H1 (cell line): ENCODE data around the gene CX3CR1. TPM values are rescaled to one million over a fixed set of nuclear protein-coding genes. Genes with fewer than 3 reads are reported as not detected.
A peak's percentile ranks its signal among the peaks of the same experiment; 100 is the strongest.

Source experiments
- CTCF ChIA-PET: fragments of 300-600 bp; sonication (Branson Sonifier 250); formaldehyde crosslinking; loops from one replicate; lab custom pipeline; 2021; ENCODE audit not compliant: partially characterized antibody; lab: Charles Lee
- POLR2A ChIA-PET: fragments of 300-600 bp; sonication (Branson Sonifier 250); formaldehyde crosslinking; loops from one replicate; lab custom pipeline; 2021; ENCODE audit warnings: inconsistent platforms; ENCODE audit not compliant: partially characterized antibody; lab: Charles Lee
- DNase-seq, 2 experiments: peaks; one replicate each; pipeline versions ENCODE4 v3.0.0 to v3.0.0-alpha.2; 2010 to 2022; ENCODE audit warnings: low spot score in 2 of 2, low read depth in 1 of 2, mixed read lengths in 1 of 2
- FAIRE-seq: peaks from 2 replicates; lab custom pipeline; 2011; peaks lifted over from hg19 to GRCh38; lab: Jason Lieb, UNC
- H2AFZ ChIP-seq: 2 replicates; pipeline ENCODE4 v1.8.1; 2012; ENCODE audit warnings: low read length, inconsistent platforms
- H2AK5ac ChIP-seq: 2 replicates; pipeline ENCODE4 v1.6.1; 2013; ENCODE audit warnings: low read depth, low read length
- H2BK120ac ChIP-seq: replicated peaks from 2 replicates; pipeline ENCODE3; 2013; ENCODE audit warnings: low read depth, low read length, inconsistent platforms
- H2BK12ac ChIP-seq: 2 replicates; pipeline ENCODE4 v1.6.1; 2013; ENCODE audit warnings: low read depth, low read length
- H2BK15ac ChIP-seq: 2 replicates; pipeline ENCODE4 v1.6.1; 2013; ENCODE audit warnings: low read length
- H2BK20ac ChIP-seq: 2 replicates; pipeline ENCODE4 v1.6.1; 2013; ENCODE audit warnings: low read length
- H2BK5ac ChIP-seq: 2 replicates; pipeline ENCODE4 v1.6.1; 2013; ENCODE audit warnings: low read depth, low read length
- H3K14ac ChIP-seq: 2 replicates; pipeline ENCODE4 v1.6.1; 2013; ENCODE audit warnings: inconsistent platforms; ENCODE audit not compliant: insufficient read length
- H3K18ac ChIP-seq: 2 replicates; pipeline ENCODE4 v1.6.1; 2013; ENCODE audit warnings: low read length; ENCODE audit errors: extremely low read depth
- H3K23ac ChIP-seq: 2 replicates; pipeline ENCODE4 v1.6.1; 2013; ENCODE audit warnings: inconsistent platforms; ENCODE audit not compliant: insufficient read length
- H3K23me2 ChIP-seq: 2 replicates; pipeline ENCODE4 v1.6.1; 2013; ENCODE audit warnings: low read depth, low read length
- H3K27ac ChIP-seq: 2 replicates; pipeline ENCODE4 v1.6.1; 2011; ENCODE audit warnings: low read depth, low read length, inconsistent platforms
- H3K27me3 ChIP-seq, 4 experiments: replicated peaks in 1 of 4; 1 replicate in 1 of 4; 2 replicates in 3 of 4; pipeline versions ENCODE4 v1.6.1 to v1.8.1; 2011 to 2013; ENCODE audit warnings: low read length in 3 of 4, mild to moderate bottlenecking in 3 of 4, inconsistent platforms in 2 of 4, mixed read lengths in 2 of 4, moderate library complexity in 1 of 4; ENCODE audit not compliant: control insufficient read depth in 3 of 4, insufficient read depth in 3 of 4; ENCODE audit errors: extremely low read depth in 1 of 4
- H3K36me3 ChIP-seq, 4 experiments: 2 replicates each; pipeline versions ENCODE4 v1.6.1 to v1.8.1; 2011 to 2013; ENCODE audit warnings: mild to moderate bottlenecking in 4 of 4, low read length in 3 of 4, moderate library complexity in 2 of 4, control low read depth in 1 of 4, inconsistent platforms in 1 of 4; ENCODE audit not compliant: insufficient read depth in 4 of 4, control insufficient read depth in 2 of 4
- H3K4ac ChIP-seq: replicated peaks from 2 replicates; pipeline ENCODE3; 2013; ENCODE audit warnings: low read length, low read depth, mixed read lengths, inconsistent platforms; ENCODE audit not compliant: insufficient read length
- H3K4me1 ChIP-seq, 4 experiments: replicated peaks in 1 of 4; 1 replicate in 1 of 4; 2 replicates in 3 of 4; pipeline versions ENCODE4 v1.6.1 to v1.8.1; 2011 to 2013; ENCODE audit warnings: low read length in 3 of 4, inconsistent platforms in 2 of 4, mixed read lengths in 1 of 4; ENCODE audit not compliant: insufficient read depth in 4 of 4, control insufficient read depth in 3 of 4
- H3K4me2 ChIP-seq, 2 experiments: 2 replicates each; pipeline versions ENCODE4 v1.6.1 to v1.8.1; 2011 to 2013; ENCODE audit warnings: low read depth in 2 of 2, low read length in 2 of 2, control low read depth in 1 of 2, inconsistent platforms in 1 of 2, mild to moderate bottlenecking in 1 of 2; ENCODE audit not compliant: insufficient read depth in 1 of 2
- H3K4me3 ChIP-seq, 4 experiments: fragments of 200-600, 300-600 bp in 1 of 4; sonication (generic), shearing (Covaris generic), sonication (Bioruptor Twin) in 1 of 4; 2 replicates each; pipeline versions ENCODE4 v1.5.1 to v1.8.1; 2011 to 2016; ENCODE audit warnings: low read length in 4 of 4, low read depth in 3 of 4, control low read depth in 2 of 4, inconsistent platforms in 2 of 4, mild to moderate bottlenecking in 2 of 4, mixed read lengths in 1 of 4, moderate library complexity in 1 of 4; ENCODE audit not compliant: insufficient read depth in 2 of 4; ENCODE audit errors: extremely low read depth in 1 of 4
- H3K56ac ChIP-seq: replicated peaks from 2 replicates; pipeline ENCODE3; 2013; ENCODE audit warnings: low read depth, mild to moderate bottlenecking, mixed read lengths, low read length, inconsistent platforms; ENCODE audit not compliant: insufficient read length
- H3K79me1 ChIP-seq: 2 replicates; pipeline ENCODE4 v1.6.1; 2013; ENCODE audit warnings: low read depth, low read length, control low read depth
- H3K79me2 ChIP-seq, 2 experiments: 2 replicates each; pipeline versions ENCODE4 v1.6.1 to v1.8.1; 2012 to 2013; ENCODE audit warnings: low read length in 2 of 2, mild to moderate bottlenecking in 2 of 2, inconsistent platforms in 1 of 2; ENCODE audit not compliant: insufficient read depth in 2 of 2, control insufficient read depth in 1 of 2
- H3K9ac ChIP-seq, 4 experiments: replicated peaks in 1 of 4; 1 replicate in 1 of 4; 2 replicates in 3 of 4; pipeline versions ENCODE4 v1.6.1 to v1.8.1; 2011 to 2013; ENCODE audit warnings: low read depth in 3 of 4, low read length in 3 of 4, control low read depth in 2 of 4, mild to moderate bottlenecking in 2 of 4, moderate library complexity in 2 of 4, inconsistent platforms in 1 of 4; ENCODE audit errors: extremely low read depth in 1 of 4
- H3K9me3 ChIP-seq, 2 experiments: 2 replicates each; pipeline versions ENCODE4 v1.6.1 to v1.8.1; 2012 to 2013; ENCODE audit warnings: mild to moderate bottlenecking in 2 of 2, moderate library complexity in 2 of 2, control low read depth in 1 of 2, inconsistent platforms in 1 of 2, low read depth in 1 of 2, low read length in 1 of 2, mixed read lengths in 1 of 2; ENCODE audit not compliant: insufficient read depth in 2 of 2
- H4K20me1 ChIP-seq, 2 experiments: replicated peaks in 1 of 2; 2 replicates each; pipeline versions ENCODE3 to v1.8.1; 2011 to 2013; ENCODE audit warnings: inconsistent platforms in 2 of 2, low read length in 2 of 2, mild to moderate bottlenecking in 1 of 2; ENCODE audit not compliant: insufficient read depth in 2 of 2, control insufficient read depth in 1 of 2
- H4K5ac ChIP-seq: 2 replicates; pipeline ENCODE4 v1.6.1; 2013; ENCODE audit warnings: low read length, low read depth, mixed read lengths, inconsistent platforms; ENCODE audit not compliant: insufficient read length
- H4K8ac ChIP-seq: 2 replicates; pipeline ENCODE4 v1.8.0; 2013; ENCODE audit warnings: mild to moderate bottlenecking, moderate library complexity, low read length, inconsistent platforms; ENCODE audit not compliant: insufficient read depth; ENCODE audit errors: extremely low read depth
- H4K91ac ChIP-seq: replicated peaks from 2 replicates; pipeline ENCODE3; 2013; ENCODE audit warnings: low read length, mixed read lengths, inconsistent platforms; ENCODE audit not compliant: insufficient read length
- ASH2L ChIP-seq: fragments of 200-600, 300-600 bp; sonication (generic); IDR thresholded peaks from one replicate; pipeline ENCODE4 v1.7.1; 2017; ENCODE audit warnings: low read length
- CHD1 ChIP-seq: IDR thresholded peaks from 2 replicates; pipeline ENCODE4 v1.6.1; 2012; ENCODE audit warnings: low read depth, low read length, improper control_type of control experiment
- CTBP2 ChIP-seq: IDR thresholded peaks from 2 replicates; pipeline ENCODE4 v1.7.0; 2011; ENCODE audit warnings: borderline replicate concordance, mild to moderate bottlenecking, moderate library complexity, mixed read lengths, low read length; ENCODE audit not compliant: insufficient read depth, insufficient read length
- EP300 ChIP-seq, 2 experiments: IDR thresholded peaks; 1 replicate in 1 of 2; 2 replicates in 1 of 2; pipeline ENCODE4 v1.6.1; 2011 to 2012; ENCODE audit warnings: low read depth in 2 of 2, low read length in 2 of 2, mild to moderate bottlenecking in 2 of 2, borderline replicate concordance in 1 of 2, inconsistent platforms in 1 of 2, moderate library complexity in 1 of 2
- GTF2F1 ChIP-seq: IDR thresholded peaks from 2 replicates; pipeline ENCODE4 v1.6.1; 2012; ENCODE audit warnings: low read depth, low read length, improper control_type of control experiment, borderline replicate concordance
- KDM5A ChIP-seq: fragments of 200-600 bp; IDR thresholded peaks from 2 replicates; pipeline ENCODE4 v1.7.1; 2012; ENCODE audit warnings: mild to moderate bottlenecking, low read length, inconsistent platforms, mixed read lengths
- NANOG ChIP-seq: IDR thresholded peaks from 2 replicates; pipeline ENCODE4 v1.6.1; 2011; ENCODE audit warnings: low read length, low read depth, mild to moderate bottlenecking, inconsistent platforms; ENCODE audit not compliant: insufficient read depth, poor library complexity, severe bottlenecking
- RXRA ChIP-seq: IDR thresholded peaks from 2 replicates; pipeline ENCODE4 v1.6.1; 2011; ENCODE audit warnings: low read depth, mild to moderate bottlenecking, low read length, moderate library complexity; ENCODE audit not compliant: insufficient read depth
- SP4 ChIP-seq: IDR thresholded peaks from 2 replicates; pipeline ENCODE4 v1.6.1; 2012; ENCODE audit warnings: low read length, inconsistent platforms
- TBP ChIP-seq: IDR thresholded peaks from 2 replicates; pipeline ENCODE4 v1.6.1; 2011; ENCODE audit warnings: low read depth, low read length, improper control_type of control experiment
- TCF12 ChIP-seq: IDR thresholded peaks from 2 replicates; pipeline ENCODE4 v1.6.1; 2011; ENCODE audit warnings: low read depth, mild to moderate bottlenecking, low read length
- TEAD4 ChIP-seq: IDR thresholded peaks from 2 replicates; pipeline ENCODE4 v1.6.1; 2012; ENCODE audit warnings: low read depth, low read length, inconsistent platforms, mixed read lengths
- WGBS, 2 experiments: shearing (Covaris generic) in 1 of 2; methylation state at CpG; one replicate each; pipeline versions ENCODE4 v1.1.6 to v1.1.7; 2013 to 2015; ENCODE audit warnings: low lambda C conversion rate in 2 of 2, mixed read lengths in 2 of 2, inconsistent platforms in 1 of 2, low coverage in 1 of 2, missing lambda C conversion rate in 1 of 2; ENCODE audit not compliant: insufficient replicate concordance in 2 of 2, insufficient coverage in 1 of 2, insufficient read length in 1 of 2; ENCODE audit errors: extremely low coverage in 1 of 2, missing lambda C conversion rate in 1 of 2; 5-methylcytosine and 5-hydroxymethylcytosine counted together
- polyA plus RNA-seq, 7 experiments: library from polyadenylated mRNA; depleted of rRNA in 3 of 7; stranded (reverse) in 5 of 7; unstranded in 2 of 7; fragments of >200 nt in 5 of 7; fragments of 200-250 nt in 2 of 7; gene quantifications; 1 replicate in 5 of 7; 2 replicates in 1 of 7; 4 replicates in 1 of 7; pipeline versions ENCODE4 v1.2.1 to v1.2.3, GENCODE V29; 2011 to 2013; ENCODE audit warnings: missing spikeins in 2 of 7, mixed read lengths in 2 of 7
- total RNA-seq: library from RNA; stranded (reverse); fragmentation: NEBNext Ultra II Directional; extraction: Animal tissue kit (Norgen Biotek cat#: 25700); gene quantifications from 2 replicates; pipeline ENCODE4 v1.2.1, GENCODE V29; 2021
- TF ChIP-seq, protein P1 (sequence below): IDR thresholded peaks from 2 replicates; pipeline ENCODE4 v1.6.1; 2011; ENCODE audit warnings: low read length, improper control_type of control experiment

The CX3CR1 gene
- total and polyA plus RNA-seq, 2 of the 8 experiments (the other 6 are each of a cell fraction or from before 2014, with no cell fraction given) = 0.08 TPM; not detected in 1

GRCh38 chr3:39291903-39292329 lies 12.1 kb upstream of the CX3CR1 start:
- Histone ChIP-seq H3K36me3 (no peaks in the 10 kb centered on the region), H3K79me1 (no peaks in the 10 kb centered on the region), H3K27me3 (no peaks in the 10 kb centered on the region; a peak in 1 of 7 replicates), H3K4me1 (no peaks in the 10 kb centered on the region; a peak in 2 of 7 replicates), H2AK5ac (no peak overlapping the region), H2BK5ac (no peak overlapping the region), H4K5ac (no peak overlapping the region), H3K9me3 (no peaks in the 10 kb centered on the region), H2BK120ac (no peak overlapping the region), H3K23ac (no peak overlapping the region), H3K4ac (no peak overlapping the region), H2BK20ac (no peak overlapping the region), H3K4me3 (no peak overlapping the region), H2BK15ac (no peak overlapping the region), H3K14ac (no peak overlapping the region), H3K27ac (no peak overlapping the region), H4K91ac (no peak overlapping the region), H3K4me2 (no peak overlapping the region), H3K56ac (no peak overlapping the region), H2AFZ (peak overlapping the region; percentile 98; the same call in 1 of the 2 replicates), H3K79me2 (no peaks in the 10 kb centered on the region), H3K9ac (no peak overlapping the region), H2BK12ac (no peak overlapping the region), H3K23me2 (no peaks in the 10 kb centered on the region), H3K18ac (no peak overlapping the region; the same call in 1 of the 2 replicates), H4K8ac (no peak overlapping the region), H4K20me1 (no peaks in the 10 kb centered on the region)
- ChIA-PET POLR2A (interaction anchor here (1.1 to 1.7 kb wide), 2 partner anchors 121 to 166 kb away, joined by 5 to 6 read pairs; no protein-coding TSS in a partner anchor), CTCF (interaction anchor here (0.6 to 30.1 kb wide), 52 partner anchors 10 to 912 kb away, joined by 3 to 767 read pairs (median 6); partner anchors contain the start of genes CX3CR1, GORASP1, TTC21A and XIRP1)
- DNase-seq (peak; percentile 39 to 97), FAIRE-seq (no peak)
- WGBS, 2 experiments = 35% methylated on average over 5 of the region's 5 CpGs; no CpG with 5 or more reads in 1 of the 2 experiments
- TF ChIP-seq ASH2L = no peak
- no peak for TF ChIP-seq EP300 (IDR thresholded peaks at IDR 0.05; ENCODE audit: borderline replicate concordance in 1 of 2, low read depth in 2 of 2, low read length in 2 of 2)
- TF ChIP-seq RXRA = no peak
- TF ChIP-seq, protein P1, sequence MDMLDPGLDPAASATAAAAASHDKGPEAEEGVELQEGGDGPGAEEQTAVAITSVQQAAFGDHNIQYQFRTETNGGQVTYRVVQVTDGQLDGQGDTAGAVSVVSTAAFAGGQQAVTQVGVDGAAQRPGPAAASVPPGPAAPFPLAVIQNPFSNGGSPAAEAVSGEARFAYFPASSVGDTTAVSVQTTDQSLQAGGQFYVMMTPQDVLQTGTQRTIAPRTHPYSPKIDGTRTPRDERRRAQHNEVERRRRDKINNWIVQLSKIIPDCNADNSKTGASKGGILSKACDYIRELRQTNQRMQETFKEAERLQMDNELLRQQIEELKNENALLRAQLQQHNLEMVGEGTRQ = no peak; the same call in 1 of the 2 replicates
- no peak for TF ChIP-seq TCF12
- TF ChIP-seq TEAD4 = no peak
- TF ChIP-seq CTBP2 = no peak
- TF ChIP-seq SP4 = no peak; the same call in 1 of the 2 replicates
- TF ChIP-seq CHD1 = no peak
- TF ChIP-seq KDM5A = no peak
- no peak for TF ChIP-seq NANOG
- TF ChIP-seq GTF2F1 = no peak
- no peak for TF ChIP-seq TBP
